H9 (cell line): ENCODE measurements around the gene TGFBR1. TPM values are rescaled to one million over a fixed set of nuclear protein-coding genes. Genes with fewer than 3 reads are reported as not detected.
A peak's percentile ranks its signal among the peaks of the same experiment; 100 is the strongest.

Experiments
- DNase-seq: peaks from one replicate; pipeline ENCODE4 v3.0.0-alpha.2; 2017
- H2AFZ ChIP-seq: one replicate; pipeline ENCODE4 v1.6.1; 2013; ENCODE audit warnings: mild to moderate bottlenecking, low read length, control low read depth, moderate library complexity
- H2AK5ac ChIP-seq: 2 replicates; pipeline ENCODE4 v1.6.1; 2013; ENCODE audit warnings: low read length, control low read depth, mixed read lengths; ENCODE audit not compliant: insufficient read length
- H2BK120ac ChIP-seq: one replicate; pipeline ENCODE4 v1.6.1; 2013; ENCODE audit warnings: low read depth, mild to moderate bottlenecking, low read length, control low read depth, inconsistent platforms; ENCODE audit not compliant: poor library complexity, severe bottlenecking
- H2BK12ac ChIP-seq: 2 replicates; pipeline ENCODE4 v1.6.1; 2013; ENCODE audit warnings: low read length, control low read depth, mixed read lengths, low read depth; ENCODE audit not compliant: insufficient read length
- H2BK15ac ChIP-seq: 2 replicates; pipeline ENCODE4 v1.6.1; 2013; ENCODE audit warnings: low read depth, low read length, control low read depth
- H2BK20ac ChIP-seq: one replicate; pipeline ENCODE4 v1.6.1; 2013; ENCODE audit warnings: low read depth, mild to moderate bottlenecking, low read length, control low read depth, inconsistent platforms; ENCODE audit not compliant: poor library complexity, severe bottlenecking
- H2BK5ac ChIP-seq: 2 replicates; pipeline ENCODE4 v1.6.1; 2013; ENCODE audit warnings: low read length, control low read depth, mixed read lengths; ENCODE audit not compliant: insufficient read length
- H3K14ac ChIP-seq: 2 replicates; pipeline ENCODE4 v1.6.1; 2013; ENCODE audit warnings: low read length, control low read depth; ENCODE audit not compliant: insufficient read depth
- H3K18ac ChIP-seq: 2 replicates; pipeline ENCODE4 v1.6.1; 2013; ENCODE audit warnings: low read depth, mild to moderate bottlenecking, mixed read lengths, low read length, control low read depth; ENCODE audit not compliant: insufficient read length
- H3K23ac ChIP-seq: 2 replicates; pipeline ENCODE4 v1.6.1; 2013; ENCODE audit warnings: low read length, control low read depth, mixed read lengths, low read depth; ENCODE audit not compliant: insufficient read length
- H3K23me2 ChIP-seq: 2 replicates; pipeline ENCODE4 v1.6.1; 2013; ENCODE audit warnings: low read depth, mild to moderate bottlenecking, mixed read lengths, low read length, control low read depth; ENCODE audit not compliant: insufficient read length, poor library complexity, severe bottlenecking
- H3K27ac ChIP-seq: 2 replicates; pipeline ENCODE4 v1.5.1; 2013; ENCODE audit warnings: low read length, control low read depth, mixed read lengths, low read depth; ENCODE audit not compliant: insufficient read length
- H3K27me3 ChIP-seq: 2 replicates; pipeline ENCODE4 v1.6.1; 2013; ENCODE audit warnings: low read length, control low read depth, inconsistent platforms; ENCODE audit not compliant: insufficient read depth
- H3K4ac ChIP-seq: 2 replicates; pipeline ENCODE4 v1.6.1; 2013; ENCODE audit warnings: low read depth, mild to moderate bottlenecking, control low read depth, inconsistent platforms, low read length, moderate library complexity
- H3K4me1 ChIP-seq: 2 replicates; pipeline ENCODE4 v1.6.1; 2013; ENCODE audit warnings: low read length, control low read depth, inconsistent platforms; ENCODE audit not compliant: insufficient read depth
- H3K4me2 ChIP-seq: 2 replicates; pipeline ENCODE4 v1.6.1; 2013; ENCODE audit warnings: low read length, control low read depth, mixed read lengths; ENCODE audit not compliant: insufficient read length, insufficient read depth
- H3K56ac ChIP-seq: 2 replicates; pipeline ENCODE4 v1.6.1; 2013; ENCODE audit warnings: low read depth, mild to moderate bottlenecking, mixed read lengths, low read length, control low read depth; ENCODE audit not compliant: insufficient read length
- H3K79me1 ChIP-seq: 2 replicates; pipeline ENCODE4 v1.6.1; 2013; ENCODE audit warnings: low read depth, mild to moderate bottlenecking, moderate library complexity, low read length, control low read depth, inconsistent platforms; ENCODE audit not compliant: insufficient read depth, poor library complexity, severe bottlenecking
- H3K79me2 ChIP-seq: 2 replicates; pipeline ENCODE4 v1.6.1; 2013; ENCODE audit warnings: low read length, control low read depth, inconsistent platforms; ENCODE audit not compliant: insufficient read depth
- H3K9ac ChIP-seq: 2 replicates; pipeline ENCODE4 v1.6.1; 2013; ENCODE audit warnings: low read length, control low read depth, mixed read lengths; ENCODE audit not compliant: insufficient read length; ENCODE audit errors: extremely low read depth
- H3K9me3 ChIP-seq: one replicate; pipeline ENCODE4 v1.6.1; 2013; ENCODE audit warnings: low read depth, low read length, inconsistent platforms; ENCODE audit not compliant: control insufficient read depth
- H3T11ph ChIP-seq: one replicate; pipeline ENCODE4 v1.6.1; 2013; ENCODE audit warnings: mild to moderate bottlenecking, low read length, control low read depth, inconsistent platforms
- H4K20me1 ChIP-seq: one replicate; pipeline ENCODE4 v1.6.1; 2013; ENCODE audit not compliant: control insufficient read depth, insufficient read length, insufficient read depth
- H4K5ac ChIP-seq: 2 replicates; pipeline ENCODE4 v1.6.1; 2013; ENCODE audit warnings: low read depth, mild to moderate bottlenecking, mixed read lengths, low read length, control low read depth; ENCODE audit not compliant: insufficient read length
- H4K8ac ChIP-seq: replicated peaks from 2 replicates; pipeline ENCODE4 v1.6.1; 2013; ENCODE audit warnings: low read length, control low read depth, mixed read lengths, low read depth; ENCODE audit not compliant: insufficient read length
- H4K91ac ChIP-seq: 2 replicates; pipeline ENCODE4 v1.6.1; 2013; ENCODE audit warnings: low read depth, mild to moderate bottlenecking, moderate library complexity, mixed read lengths, low read length, control low read depth; ENCODE audit not compliant: insufficient read length
- H3K27ac Mint-ChIP-seq, 3 experiments: 2 replicates in 2 of 3; 3 replicates in 1 of 3; pipeline ENCODE4 v1.8.0; 2020 to 2021; ENCODE audit warnings: mixed read lengths in 3 of 3, mild to moderate bottlenecking in 1 of 3, moderate library complexity in 1 of 3
- H3K27me3 Mint-ChIP-seq: 2 replicates; pipeline ENCODE4 v1.8.0; 2021; ENCODE audit warnings: low read depth, mild to moderate bottlenecking, moderate library complexity, mixed read lengths
- H3K36me3 Mint-ChIP-seq, 3 experiments: 2 replicates in 2 of 3; 3 replicates in 1 of 3; pipeline ENCODE4 v1.8.0; 2020 to 2021; ENCODE audit warnings: low read depth in 3 of 3, mixed read lengths in 3 of 3; ENCODE audit not compliant: insufficient read depth in 1 of 3
- H3K4me1 Mint-ChIP-seq, 2 experiments: 2 replicates each; pipeline ENCODE4 v1.8.0; 2020; ENCODE audit warnings: mixed read lengths in 2 of 2
- H3K4me3 Mint-ChIP-seq, 2 experiments: 2 replicates in 1 of 2; 3 replicates in 1 of 2; pipeline ENCODE4 v1.8.0; 2020 to 2021; ENCODE audit warnings: mild to moderate bottlenecking in 2 of 2, mixed read lengths in 2 of 2, moderate library complexity in 1 of 2
- H3K9me3 Mint-ChIP-seq, 2 experiments: 2 replicates in 1 of 2; 3 replicates in 1 of 2; pipeline ENCODE4 v1.8.0; 2020; ENCODE audit warnings: mild to moderate bottlenecking in 2 of 2, mixed read lengths in 2 of 2, moderate library complexity in 1 of 2
- CTCF ChIP-seq: fragments of 200-600 bp; sonication (generic); conservative IDR thresholded peaks from 3 replicates; pipeline ENCODE4 v1.8.0; 2021; ENCODE audit warnings: antibody characterized with exemption, mild to moderate bottlenecking
- WGBS: extraction: QIAGEN DNeasy Blood & Tissue Kit; methylation state at CpG from one replicate; pipeline ENCODE4 v1.1.7; 2013; ENCODE audit warnings: missing lambda C conversion rate, low lambda C conversion rate, mixed read lengths; ENCODE audit not compliant: insufficient read length; ENCODE audit errors: extremely low coverage; 5-methylcytosine and 5-hydroxymethylcytosine counted together
- total RNA-seq: library from RNA; stranded (reverse); gene quantifications from 2 replicates; pipeline ENCODE4 v1.2.1, GENCODE V29; 2021

Gene TGFBR1
- total RNA-seq, 1 experiment from 2014 or later: 59.3 TPM

DNA sequence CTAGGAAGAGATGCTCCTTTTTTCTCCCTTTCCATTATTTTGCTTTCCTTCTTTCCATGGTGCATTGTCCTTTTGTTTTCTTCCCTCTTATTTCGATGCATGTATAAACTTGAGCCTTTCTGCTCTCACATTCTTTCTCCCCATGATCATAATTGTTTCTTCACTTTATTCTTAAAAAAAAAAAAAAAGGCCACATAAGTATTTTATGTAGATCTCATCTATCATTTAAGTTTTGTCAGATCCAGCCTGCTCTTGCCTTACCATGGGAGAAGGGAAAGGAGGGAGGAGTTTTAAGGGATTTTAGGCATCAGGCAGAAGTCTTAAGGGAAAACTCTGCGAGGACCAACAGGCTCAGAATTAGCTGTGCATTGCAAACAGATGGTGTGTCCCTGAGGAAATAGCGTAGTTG, 11.1 kb downstream of the TGFBR1 start:
- H3K36me3 Mint-ChIP-seq: peaks cover 0 to 6% (median 0%) of the 10 kb centered on the region in 3 experiments; a peak in 2 of 7 replicates
- Histone ChIP-seq H2BK20ac (no peak overlapping the region), H3K79me1 (peaks cover 10% of the 10 kb centered on the region), H2AK5ac (no peak overlapping the region), H3K14ac (no peak overlapping the region), H3K9me3 (no peaks in the 10 kb centered on the region), H3K23me2 (no peaks in the 10 kb centered on the region), H3K56ac (no peak overlapping the region), H3K23ac (no peak overlapping the region), H3K4me2 (no peak overlapping the region), H3K79me2 (peaks cover 12% of the 10 kb centered on the region; the same call in 1 of the 2 replicates), H2BK5ac (no peak overlapping the region), H4K5ac (no peak overlapping the region), H4K91ac (no peak overlapping the region), H3K18ac (no peak overlapping the region), H3T11ph (no peak overlapping the region), H3K4me1 (peaks cover 3% of the 10 kb centered on the region; the same call in 1 of the 2 replicates), H4K8ac (no peak overlapping the region), H4K20me1 (no peaks in the 10 kb centered on the region), H3K27ac (no peak overlapping the region), H3K9ac (no peak overlapping the region), H2BK120ac (no peak overlapping the region), H2AFZ (no peak overlapping the region), H3K27me3 (no peaks in the 10 kb centered on the region), H2BK15ac (no peak overlapping the region), H2BK12ac (no peak overlapping the region), H3K4ac (no peak overlapping the region)
- DNase-seq: no peak
- peaks cover 43 to 48% of the 10 kb centered on the region in 2 experiments for H3K4me1 Mint-ChIP-seq
- H3K4me3 Mint-ChIP-seq: 0 out of 5 replicates have a peak overlapping the region, but pooled peaks of 1 of the 2 experiments have one; percentile 0
- TF ChIP-seq CTCF: no peak
- H3K27me3 Mint-ChIP-seq: no peaks in the 10 kb centered on the region
- no peaks in the 10 kb centered on the region for H3K9me3 Mint-ChIP-seq
- peak overlapping the region in 2 of 3 experiments; percentile 36 to 38; a peak in 3 of 7 replicates for H3K27ac Mint-ChIP-seq
- WGBS: no CpG with 5 or more reads among the region's 3 CpGs
